Right lobe of liver (tissue), 6 donors: ENCODE results near the gene AHR. TPM values are rescaled to one million over a fixed set of nuclear protein-coding genes. Genes with fewer than 3 reads are reported as not detected.

Experiments
- ATAC-seq, 4 donors: fragments of 200-7000 bp; cut with Tn5 transposase; one replicate each; pipeline ENCODE4 v1.9.1; 2020; ENCODE audit warnings: mild to moderate bottlenecking in 4 of 4, moderate library complexity in 4 of 4
- DNase-seq, 3 donors: peaks; one replicate each; pipeline ENCODE4 v3.0.0-alpha.2; 2020
- H3K27ac ChIP-seq, 3 donors: fragments of 200-600 bp; one replicate each; pipeline ENCODE4 v1.8.0; 2022
- H3K27me3 ChIP-seq, 2 donors: fragments of 200-600 bp; one replicate each; pipeline ENCODE4 v1.8.0; 2022
- H3K36me3 ChIP-seq, 4 donors: fragments of 200-600 bp; sonication (generic) in 1 of 4; one replicate each; pipeline versions ENCODE4 v1.5.1 to v1.8.0; 2017 to 2022; ENCODE audit warnings: control low read depth in 1 of 4
- H3K4me1 ChIP-seq, 4 donors: fragments of 200-600 bp; sonication (generic) in 1 of 4; one replicate each; pipeline versions ENCODE4 v1.5.1 to v1.8.0; 2017 to 2022; ENCODE audit warnings: control low read depth in 1 of 4
- H3K4me3 ChIP-seq, 3 donors: fragments of 200-600 bp; one replicate each; pipeline ENCODE4 v1.8.0; 2022
- H3K9me3 ChIP-seq, 4 donors: fragments of 200-600 bp; sonication (generic) in 1 of 4; one replicate each; pipeline versions ENCODE4 v1.5.1 to v1.8.0; 2017 to 2022; ENCODE audit warnings: control low read depth in 1 of 4
- CTCF ChIP-seq, 4 donors: fragments of 200-600 bp in 3 of 4; fragments of 450-650 bp in 1 of 4; IDR thresholded peaks; one replicate each; pipeline versions ENCODE4 v1.5.1 to v1.8.0; 2016 to 2022; ENCODE audit warnings: antibody characterized with exemption in 4 of 4, mild to moderate bottlenecking in 2 of 4
- POLR2A ChIP-seq: fragments of 450-650 bp; IDR thresholded peaks from one replicate; pipeline ENCODE4 v1.6.1; 2017; ENCODE audit warnings: antibody characterized with exemption, mild to moderate bottlenecking
- WGBS: methylation state at CpG from one replicate; pipeline ENCODE4 v1.1.6; 2018; ENCODE audit warnings: low coverage, low lambda C conversion rate; ENCODE audit not compliant: insufficient coverage; ENCODE audit errors: missing lambda C conversion rate; 5-methylcytosine and 5-hydroxymethylcytosine counted together
- intact Hi-C, 2 donors: fragments of 100-400 bp; cut with DNase I; formaldehyde crosslinking; loops; one replicate each; pipeline versions ENCODE4 v1.11.2 to v1.14.1; 2022
- total RNA-seq, 6 experiments: library from RNA; depleted of rRNA in 2 of 6; stranded (reverse); fragments of >200 nt in 2 of 6; fragmentation: NEBNext Ultra II Directional in 3 of 6; extraction: Animal tissue kit (Norgen Biotek cat#: 25700) in 3 of 6; gene quantifications; one replicate each; pipeline versions ENCODE4 v1.1.0 to v1.2.4, GENCODE V29; 2016 to 2023
- donor health status: DM: no; HTN: yes; CAD: no.
- donor health status: DM: no; HTN: no; CAD: no.
- donor health status: DM: no; HTN: no; CAD: no.
- donor health status: DM: no; HTN: yes; CAD: no.
- donor health status: DM: no; HTN: yes; CAD: no.

AHR gene
- total RNA-seq, 6 experiments from 2014 or later, result 31.2 to 67.9 (median 41.0) TPM

- Histone ChIP-seq H3K4me1 (peaks cover 0 to 67% (median 12%) of the 10 kb centered on the region in 4 donors), H3K9me3 (no peaks in the 10 kb centered on the region), H3K4me3 (peak overlapping the region in 1 of 3 donors; percentile 22), H3K36me3 (peaks cover 0 to under 1% (median 0%) of the 10 kb centered on the region in 4 donors), H3K27me3 (no peaks in the 10 kb centered on the region), H3K27ac (peak overlapping the region; percentile 85 to 96 (median 92))
- intact Hi-C loops, result loop anchor here (10.0 kb wide), 2 partner anchors 229 to 339 kb away; no protein-coding TSS in a partner anchor
- WGBS, result 26% methylated on average over 6 of the region's 6 CpGs
- ATAC-seq (no peak), DNase-seq (no peak)
- no peak for TF ChIP-seq CTCF (IDR thresholded peaks at IDR 0.05)
- TF ChIP-seq POLR2A, result no peak
Measured at GRCh38 chr7:17305387-17306171, 7.1 kb downstream of the AHR start.

- 11% methylated on average over 1 of the region's 1 CpG for WGBS
- Histone ChIP-seq H3K27ac (peak overlapping the region; percentile 85 to 96 (median 92)), H3K9me3 (no peaks in the 10 kb centered on the region), H3K36me3 (peaks cover 0 to 14% (median 0%) of the 10 kb centered on the region in 4 donors), H3K4me3 (peak overlapping the region; percentile 5 to 25 (median 22)), H3K27me3 (no peaks in the 10 kb centered on the region), H3K4me1 (peaks cover 0 to 72% (median 12%) of the 10 kb centered on the region in 4 donors)
- ATAC-seq, result peak; percentile 67 to 87 (median 79)
- intact Hi-C loops, result loop anchor here (10.0 kb wide), 2 partner anchors 228 to 338 kb away; no protein-coding TSS in a partner anchor
- TF ChIP-seq POLR2A, result no peak
- TF ChIP-seq CTCF (IDR thresholded peaks at IDR 0.05), result no peak
- peak in 1 of 3 donors; percentile 56 for DNase-seq
Measured at GRCh38 chr7:17307000-17307399, 8.5 kb downstream of the AHR start.

- Histone ChIP-seq H3K36me3 (peaks cover 0 to 18% (median 0%) of the 10 kb centered on the region in 4 donors), H3K4me1 (peaks cover 0 to 69% (median 12%) of the 10 kb centered on the region in 4 donors), H3K27ac (peak overlapping the region; percentile 85 to 96 (median 92)), H3K9me3 (no peaks in the 10 kb centered on the region), H3K27me3 (no peaks in the 10 kb centered on the region), H3K4me3 (peak overlapping the region; percentile 5 to 25 (median 22))
- ATAC-seq, result peak; percentile 40 to 65 (median 49)
- intact Hi-C loops, result loop anchor here (10.0 kb wide), 2 partner anchors 227 to 337 kb away; no protein-coding TSS in a partner anchor
- WGBS, result 34% methylated on average over 5 of the region's 5 CpGs
- no peak for DNase-seq
- TF ChIP-seq CTCF (IDR thresholded peaks at IDR 0.05), result no peak
- no peak for TF ChIP-seq POLR2A
Measured at GRCh38 chr7:17307558-17307957, 9.1 kb downstream of the AHR start.

GRCh38 chr7:17307969-17308648, 9.7 kb downstream of the AHR start:
- ATAC-seq (peak; percentile 44 to 74 (median 57)), DNase-seq (no peak)
- intact Hi-C loops, result loop anchor here (10.0 kb wide), 2 partner anchors 227 to 337 kb away; no protein-coding TSS in a partner anchor
- H3K36me3 ChIP-seq, result peaks cover 0 to 18% (median 0%) of the 10 kb centered on the region in 4 donors
- peak overlapping the region; percentile 5 to 25 (median 22) for H3K4me3 ChIP-seq
- peak overlapping the region; percentile 85 to 96 (median 92) for H3K27ac ChIP-seq
- whole genome bisulfite sequencing, result 21% methylated on average over 2 of the region's 2 CpGs
- no peak for TF ChIP-seq POLR2A
- no peak for TF ChIP-seq CTCF (IDR thresholded peaks at IDR 0.05)
- no peaks in the 10 kb centered on the region for H3K27me3 ChIP-seq
- H3K4me1 ChIP-seq, result peaks cover 0 to 66% (median 12%) of the 10 kb centered on the region in 4 donors
- no peaks in the 10 kb centered on the region for H3K9me3 ChIP-seq
